ENCODE measurements around the gene SPATA3. TPM values are rescaled to one million over a fixed set of nuclear protein-coding genes. Genes with fewer than 3 reads are reported as not detected.
"Not testable (repeated sequence)": the region's sequence is repeated elsewhere in the genome, so short reads cannot be mapped to it uniquely, and the experiment has no call there.

SPATA3 gene
- total RNA-seq, 4 donors from 2014 or later, result not detected

DNA sequence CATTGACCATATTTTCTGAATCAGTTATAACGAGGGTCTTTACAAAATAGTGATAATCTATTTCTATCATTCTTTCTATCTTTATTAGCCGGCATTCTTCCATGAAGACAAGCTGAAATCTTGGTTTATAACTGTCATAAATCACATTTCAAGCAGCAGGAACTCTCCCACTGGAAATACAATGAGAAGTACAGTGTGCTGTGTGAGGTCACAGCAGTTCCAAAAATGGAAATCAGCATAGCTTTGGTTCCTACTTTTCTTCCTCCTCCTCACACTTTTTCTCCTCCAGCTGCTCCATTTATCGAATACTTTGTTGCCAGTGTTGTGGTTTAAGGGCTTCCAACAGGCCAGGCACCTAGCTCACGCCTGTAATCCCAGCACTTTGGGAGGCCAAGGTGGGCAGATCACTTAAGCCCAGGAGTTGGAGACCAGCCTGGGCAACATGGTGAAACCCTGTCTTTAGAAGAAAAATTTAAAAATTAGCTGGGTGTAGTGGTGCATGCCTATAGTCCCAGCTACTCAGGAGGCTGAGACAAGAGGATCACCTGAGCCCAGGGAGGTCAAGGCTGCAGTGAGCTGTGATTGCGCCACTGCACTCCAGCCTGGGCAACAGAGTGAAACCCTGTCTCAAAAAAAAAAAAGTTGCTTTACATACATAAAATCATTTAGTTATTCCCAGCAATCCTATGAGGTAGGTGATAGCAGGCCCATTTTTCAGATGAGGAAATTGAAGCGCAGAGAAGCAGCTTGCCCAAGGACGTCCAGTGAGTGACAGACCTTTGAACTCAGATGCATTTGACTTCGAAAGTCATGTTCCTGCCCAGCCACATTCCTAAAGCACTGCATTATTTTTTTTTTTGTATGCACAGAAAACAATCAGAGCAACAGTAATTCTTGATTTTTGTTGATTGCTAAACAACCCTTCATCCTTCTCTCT is 36.8 kb upstream of the SPATA3 start:
- peaks cover 0 to 13% (median 11%) of the 10 kb centered on the region in 4 donors for H3K4me1 ChIP-seq
- peaks cover 0 to 20% of the 10 kb centered on the region in 2 donors for H3K27me3 ChIP-seq
- no peak overlapping the region for H3K27ac ChIP-seq
- H3K9me3 ChIP-seq, result no peaks in the 10 kb centered on the region
- WGBS, 2 donors, result 82 to 83% methylated on average over 8 of the region's 8 CpGs
- TF ChIP-seq EP300 (IDR thresholded peaks at IDR 0.05) (no peak), POLR2A (IDR thresholded peaks at IDR 0.05) (no peak)
- TF ChIP-seq, protein P1, sequence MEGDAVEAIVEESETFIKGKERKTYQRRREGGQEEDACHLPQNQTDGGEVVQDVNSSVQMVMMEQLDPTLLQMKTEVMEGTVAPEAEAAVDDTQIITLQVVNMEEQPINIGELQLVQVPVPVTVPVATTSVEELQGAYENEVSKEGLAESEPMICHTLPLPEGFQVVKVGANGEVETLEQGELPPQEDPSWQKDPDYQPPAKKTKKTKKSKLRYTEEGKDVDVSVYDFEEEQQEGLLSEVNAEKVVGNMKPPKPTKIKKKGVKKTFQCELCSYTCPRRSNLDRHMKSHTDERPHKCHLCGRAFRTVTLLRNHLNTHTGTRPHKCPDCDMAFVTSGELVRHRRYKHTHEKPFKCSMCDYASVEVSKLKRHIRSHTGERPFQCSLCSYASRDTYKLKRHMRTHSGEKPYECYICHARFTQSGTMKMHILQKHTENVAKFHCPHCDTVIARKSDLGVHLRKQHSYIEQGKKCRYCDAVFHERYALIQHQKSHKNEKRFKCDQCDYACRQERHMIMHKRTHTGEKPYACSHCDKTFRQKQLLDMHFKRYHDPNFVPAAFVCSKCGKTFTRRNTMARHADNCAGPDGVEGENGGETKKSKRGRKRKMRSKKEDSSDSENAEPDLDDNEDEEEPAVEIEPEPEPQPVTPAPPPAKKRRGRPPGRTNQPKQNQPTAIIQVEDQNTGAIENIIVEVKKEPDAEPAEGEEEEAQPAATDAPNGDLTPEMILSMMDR (IDR thresholded peaks at IDR 0.05), result no peak
- DNase-seq (ENCODE audit: low spot score in 2 of 2), result no peak
- H3K36me3 ChIP-seq, result no peaks in the 10 kb centered on the region
- no peak overlapping the region for H3K4me3 ChIP-seq

DNA sequence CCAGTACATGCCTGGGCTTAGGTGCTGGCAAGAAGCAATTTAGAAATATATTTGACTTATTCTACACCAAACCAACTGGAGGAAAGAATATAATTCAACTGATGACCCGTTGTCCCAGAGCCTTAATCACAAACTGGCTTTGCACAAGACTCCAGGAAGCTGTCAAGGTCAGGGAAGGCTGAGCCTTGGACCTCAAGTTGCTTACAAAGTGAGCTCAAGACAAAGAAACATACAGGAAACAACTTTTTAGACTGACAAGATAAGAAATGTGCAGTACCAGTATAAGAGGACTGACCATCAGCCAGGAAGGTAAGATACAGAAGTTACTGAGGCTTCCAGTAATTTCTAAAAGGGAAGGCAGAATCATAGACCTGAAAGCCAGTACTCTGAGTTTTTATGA is 35.9 kb upstream of the SPATA3 start:
- TF ChIP-seq, protein P1 (IDR thresholded peaks at IDR 0.05), result no peak
- TF ChIP-seq POLR2A (IDR thresholded peaks at IDR 0.05) (no peak), EP300 (IDR thresholded peaks at IDR 0.05) (no peak)
- H3K36me3 ChIP-seq, result no peaks in the 10 kb centered on the region
- DNase-seq (ENCODE audit: low spot score in 2 of 2), result no peak
- H3K4me1 ChIP-seq, result peaks cover 0 to 13% (median 11%) of the 10 kb centered on the region in 4 donors
- 59 to 76% methylated on average over 1 of the region's 1 CpG for WGBS, 2 donors
- H3K27ac ChIP-seq, result no peak overlapping the region
- H3K9me3 ChIP-seq, result no peaks in the 10 kb centered on the region
- H3K4me3 ChIP-seq, result no peak overlapping the region
- peaks cover 0 to 20% of the 10 kb centered on the region in 2 donors for H3K27me3 ChIP-seq

DNA sequence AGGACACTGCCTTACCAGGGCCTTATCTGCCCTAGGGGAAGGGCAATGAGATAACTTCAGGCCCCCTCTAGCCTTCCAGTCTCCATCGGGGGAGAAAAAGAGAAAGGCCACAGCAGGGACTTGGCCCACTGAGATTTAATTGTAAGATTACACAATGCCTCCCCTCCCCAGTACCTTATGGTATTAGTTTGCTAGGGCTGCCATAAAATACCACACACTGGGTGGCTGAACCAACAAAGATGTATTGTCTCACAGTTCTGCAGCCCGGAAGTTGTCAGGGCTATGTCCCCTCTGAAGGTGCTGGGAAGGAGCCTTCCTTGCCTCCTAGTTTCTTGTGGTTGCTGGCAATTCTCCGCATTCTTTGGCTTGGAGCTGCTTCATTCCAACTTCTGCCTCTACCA is 34.8 kb upstream of the SPATA3 start:
- no peak for DNase-seq (ENCODE audit: low spot score in 2 of 2)
- WGBS, 2 donors, result 43 to 53% methylated on average over 3 of the region's 3 CpGs
- no peak overlapping the region for H3K4me3 ChIP-seq
- peaks cover 0 to 20% of the 10 kb centered on the region in 2 donors for H3K27me3 ChIP-seq
- no peak for TF ChIP-seq POLR2A (IDR thresholded peaks at IDR 0.05)
- TF ChIP-seq, protein P1 (IDR thresholded peaks at IDR 0.05), result no peak
- no peak for TF ChIP-seq EP300 (IDR thresholded peaks at IDR 0.05)
- H3K27ac ChIP-seq, result no peak overlapping the region
- H3K9me3 ChIP-seq, result no peaks in the 10 kb centered on the region
- H3K36me3 ChIP-seq, result no peaks in the 10 kb centered on the region
- peaks cover 0 to 13% (median 11%) of the 10 kb centered on the region in 4 donors for H3K4me1 ChIP-seq

DNA sequence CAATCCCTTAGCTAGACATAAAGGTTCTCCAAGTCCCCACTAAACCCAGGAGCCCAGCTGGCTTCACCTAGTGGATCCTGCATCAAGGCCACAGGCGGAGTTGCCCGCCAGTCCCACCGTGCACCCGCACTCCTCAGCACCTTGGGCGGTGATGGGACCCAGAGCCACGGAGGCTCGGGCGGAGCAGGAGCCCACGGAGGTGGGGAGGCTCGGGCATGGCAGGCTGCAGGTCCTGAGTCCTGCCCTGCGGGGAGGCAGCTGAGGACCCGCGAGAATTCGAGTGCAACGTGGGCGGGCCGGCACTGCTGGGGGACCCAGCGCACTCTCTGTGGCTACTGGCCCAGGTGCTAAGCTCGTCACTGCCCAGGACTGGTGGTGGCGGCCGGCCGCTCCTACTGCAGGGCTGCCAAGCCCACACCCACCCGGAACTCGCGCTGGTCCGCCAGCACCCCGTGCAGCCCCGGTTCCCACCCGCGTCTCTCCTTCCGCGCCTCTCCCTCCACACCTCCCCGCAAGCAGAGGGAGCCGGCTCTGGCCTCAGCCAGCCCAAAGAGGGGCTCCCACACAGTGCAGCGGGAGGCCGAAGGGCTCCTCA is 31.7 kb upstream of the SPATA3 start:
- Histone ChIP-seq H3K36me3 (no peaks in the 10 kb centered on the region), H3K27ac (no peak overlapping the region), H3K4me3 (no peak overlapping the region), H3K9me3 (no peaks in the 10 kb centered on the region), H3K4me1 (no peaks in the 10 kb centered on the region), H3K27me3 (peaks cover 0 to 6% of the 10 kb centered on the region in 2 donors)
- WGBS, 2 donors, result 92 to 94% methylated on average over 31 to 36 of the region's 36 CpGs
- TF ChIP-seq EP300 (IDR thresholded peaks at IDR 0.05) (no peak), POLR2A (IDR thresholded peaks at IDR 0.05) (no peak)
- TF ChIP-seq, protein P1 (IDR thresholded peaks at IDR 0.05), result no peak
- no peak for DNase-seq (ENCODE audit: low spot score in 2 of 2)

DNA sequence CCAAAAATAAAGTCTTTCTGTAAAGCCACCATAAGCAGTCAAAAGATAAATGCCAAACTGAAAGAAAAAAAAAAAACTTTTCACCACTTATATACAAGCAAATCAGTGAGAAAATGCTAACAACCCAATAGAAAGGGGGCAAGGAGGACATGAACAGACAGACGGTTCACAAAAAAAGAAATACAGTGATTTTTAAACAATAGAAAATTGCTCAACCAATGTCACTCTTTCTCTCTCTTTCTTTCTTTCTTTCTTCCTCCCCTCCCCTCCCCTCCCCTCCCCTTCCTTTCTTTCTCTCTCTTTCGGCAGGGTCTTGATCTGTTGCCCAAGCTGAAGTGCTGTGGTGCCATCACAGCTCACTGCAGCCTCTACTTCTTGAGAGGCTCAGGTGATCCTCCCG is 28.8 kb upstream of the SPATA3 start:
- Histone ChIP-seq H3K4me1 (no peaks in the 10 kb centered on the region), H3K27ac (no peak overlapping the region), H3K9me3 (no peaks in the 10 kb centered on the region), H3K36me3 (no peaks in the 10 kb centered on the region), H3K4me3 (no peak overlapping the region), H3K27me3 (no peaks in the 10 kb centered on the region)
- no peak for TF ChIP-seq EP300 (IDR thresholded peaks at IDR 0.05)
- TF ChIP-seq POLR2A (IDR thresholded peaks at IDR 0.05), result no peak
- TF ChIP-seq, protein P1 (IDR thresholded peaks at IDR 0.05), result no peak
- no peak for DNase-seq (ENCODE audit: low spot score in 2 of 2)
- WGBS, 2 donors, result 50 to 77% methylated on average over 3 of the region's 3 CpGs

DNA sequence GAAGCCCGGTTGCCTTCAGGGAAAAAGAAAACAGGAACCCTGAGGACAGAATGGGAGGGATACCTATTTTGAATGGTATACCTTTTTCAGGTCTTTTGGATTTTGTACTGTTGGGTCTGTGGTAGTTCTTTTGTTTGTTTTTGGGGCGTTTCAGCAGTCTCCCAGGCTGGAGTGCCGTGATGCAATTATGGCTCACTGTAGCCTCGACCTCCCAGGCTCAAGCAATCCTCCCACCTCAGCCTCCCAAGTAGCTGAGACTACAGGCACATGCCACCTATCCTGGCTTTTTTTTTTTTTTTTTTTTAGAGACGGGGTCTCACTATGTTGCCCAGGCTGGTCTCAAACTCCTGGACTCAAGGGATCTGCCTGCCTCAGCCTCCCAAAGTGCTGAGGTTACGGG is 27.6 kb upstream of the SPATA3 start:
- not testable (repeated sequence) for H3K9me3 ChIP-seq; H3K27ac ChIP-seq; DNase-seq (ENCODE audit: low spot score in 2 of 2); H3K4me1 ChIP-seq; H3K4me3 ChIP-seq; H3K27me3 ChIP-seq; H3K36me3 ChIP-seq
- WGBS, 2 donors, result 87 to 96% methylated on average over 6 of the region's 6 CpGs

Measured in tibial nerve (tissue), 4 donors.